Stomach smooth muscle (tissue), 2 donors: ENCODE data around the gene LMNB1.
"Not testable (repeated sequence)": the region's sequence is repeated elsewhere in the genome, so short reads cannot be mapped to it uniquely, and the experiment has no call there.

Source experiments
- H3K27ac ChIP-seq: one replicate; pipeline ENCODE4 v1.7.0; 2013; ENCODE audit warnings: mild to moderate bottlenecking, low read length, inconsistent platforms
- H3K27me3 ChIP-seq, 2 donors: one replicate each; pipeline ENCODE4 v1.7.0; 2013; ENCODE audit warnings: low read length in 2 of 2; ENCODE audit not compliant: insufficient read depth in 2 of 2, control insufficient read depth in 1 of 2
- H3K36me3 ChIP-seq, 2 donors: one replicate each; pipeline ENCODE4 v1.7.0; 2013; ENCODE audit warnings: low read length in 2 of 2; ENCODE audit not compliant: control insufficient read depth in 2 of 2, insufficient read depth in 2 of 2
- H3K4me1 ChIP-seq: one replicate; pipeline ENCODE4 v1.7.0; 2013; ENCODE audit warnings: low read length; ENCODE audit not compliant: control insufficient read depth, insufficient read depth
- H3K4me3 ChIP-seq, 2 donors: one replicate each; pipeline ENCODE4 v1.7.0; 2013; ENCODE audit warnings: low read length in 2 of 2
- H3K9ac ChIP-seq, 2 donors: one replicate each; pipeline ENCODE4 v1.7.0; 2013; ENCODE audit warnings: low read length in 2 of 2, mild to moderate bottlenecking in 1 of 2
- H3K9me3 ChIP-seq, 2 donors: one replicate each; pipeline ENCODE4 v1.7.0; 2013; ENCODE audit warnings: low read length in 2 of 2; ENCODE audit not compliant: control insufficient read depth in 2 of 2
- donor health status: healthy.
- donor health status: Pancreatic carcinoma.

LMNB1 gene

DNA sequence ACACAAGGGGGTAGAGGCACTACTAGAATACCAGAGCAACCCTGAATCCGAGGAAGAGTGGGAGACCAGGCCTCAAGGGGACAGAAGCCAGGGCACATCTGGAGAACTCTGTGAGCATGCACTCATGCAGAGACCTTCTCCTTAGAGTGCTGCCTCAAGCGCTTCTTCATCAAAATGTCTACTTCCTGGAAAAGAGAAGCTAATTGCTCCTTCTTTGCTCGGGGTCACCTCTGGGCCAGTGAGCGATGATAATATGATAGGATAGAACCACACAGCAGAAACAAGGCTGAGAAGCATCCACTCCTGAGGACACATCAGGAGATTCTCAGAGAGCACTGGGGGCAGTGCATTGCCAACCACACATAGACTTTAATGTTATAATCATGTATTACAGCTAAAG lies 23.7 kb upstream of the LMNB1 start:
- Histone ChIP-seq H3K27me3 (no peaks in the 10 kb centered on the region), H3K9me3 (no peaks in the 10 kb centered on the region)

DNA sequence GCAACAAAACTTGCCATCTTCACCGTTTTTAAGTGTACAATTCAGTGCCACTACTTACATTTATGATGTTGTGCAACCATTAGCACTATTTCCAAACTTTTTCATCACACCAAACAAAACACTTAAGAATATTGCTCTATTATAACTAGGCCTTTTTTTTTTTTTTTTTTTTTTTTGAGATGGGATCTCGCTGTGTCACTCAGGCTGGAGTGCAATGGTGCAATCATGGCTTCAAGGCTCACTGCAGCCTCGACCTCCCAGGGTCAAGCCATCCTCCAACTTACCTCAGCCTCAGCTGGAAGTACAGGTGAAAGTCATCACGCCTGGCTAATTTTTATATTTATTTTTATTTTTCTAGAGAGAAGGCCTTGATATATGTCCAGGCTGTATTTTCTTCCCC lies 22.3 kb upstream of the LMNB1 start:
- Histone ChIP-seq H3K27ac (no peak overlapping the region), H3K4me3 (no peak overlapping the region), H3K4me1 (no peaks in the 10 kb centered on the region), H3K27me3 (no peaks in the 10 kb centered on the region), H3K9ac (no peak overlapping the region), H3K36me3 (no peaks in the 10 kb centered on the region), H3K9me3 (no peaks in the 10 kb centered on the region)

More for the DNA sequence above, 23.7 kb upstream of the LMNB1 start:
- Histone ChIP-seq H3K9ac (no peak overlapping the region), H3K27ac (no peak overlapping the region), H3K4me3 (no peak overlapping the region), H3K36me3 (no peaks in the 10 kb centered on the region), H3K4me1 (no peaks in the 10 kb centered on the region)

GRCh38 chr5:126755593-126755992 lies 21.3 kb upstream of the LMNB1 start:
- Histone ChIP-seq H3K27me3 (no peaks in the 10 kb centered on the region), H3K36me3 (no peaks in the 10 kb centered on the region), H3K27ac (no peak overlapping the region), H3K4me3 (no peak overlapping the region), H3K9ac (no peak overlapping the region), H3K4me1 (no peaks in the 10 kb centered on the region), H3K9me3 (no peaks in the 10 kb centered on the region)

DNA sequence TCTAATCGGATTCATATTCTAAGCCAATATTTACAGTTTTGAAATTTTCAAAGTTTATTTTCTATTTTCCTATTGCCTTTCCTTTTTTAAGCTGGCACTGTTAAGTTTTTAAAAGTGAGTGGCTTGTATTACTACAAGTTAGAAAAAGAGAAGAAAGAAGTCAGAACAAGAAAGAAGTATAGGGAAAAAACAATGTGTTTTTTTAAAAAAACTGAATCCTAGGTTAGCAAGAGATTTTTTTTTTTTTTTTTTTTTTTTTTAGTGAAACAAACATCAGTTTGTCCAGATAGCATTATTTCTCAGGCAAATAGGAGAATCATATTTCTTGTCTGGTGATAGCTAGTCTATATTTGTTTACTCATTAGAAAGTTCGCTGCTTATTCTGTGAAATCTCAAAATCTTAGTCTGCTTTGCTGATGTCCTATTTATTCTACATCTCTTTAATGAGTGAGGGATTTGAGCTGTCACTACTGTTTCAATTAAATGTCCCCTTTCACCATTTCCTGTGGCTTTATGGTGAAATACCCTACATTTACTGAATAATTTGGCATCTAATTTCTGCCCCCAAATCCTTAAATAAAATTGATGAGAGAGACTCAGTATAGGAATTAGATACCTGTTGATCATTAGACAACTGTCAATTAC lies 19.1 kb upstream of the LMNB1 start:
- Histone ChIP-seq H3K4me3 (no peak overlapping the region), H3K27ac (no peak overlapping the region), H3K36me3 (no peaks in the 10 kb centered on the region), H3K9ac (no peak overlapping the region), H3K9me3 (no peaks in the 10 kb centered on the region), H3K27me3 (no peaks in the 10 kb centered on the region), H3K4me1 (no peaks in the 10 kb centered on the region)

- Histone ChIP-seq H3K9ac (no peak overlapping the region), H3K4me3 (no peak overlapping the region), H3K9me3 (no peaks in the 10 kb centered on the region), H3K4me1 (no peaks in the 10 kb centered on the region), H3K27ac (no peak overlapping the region), H3K36me3 (no peaks in the 10 kb centered on the region), H3K27me3 (no peaks in the 10 kb centered on the region)
Measured at GRCh38 chr5:126763371-126763770, 13.6 kb upstream of the LMNB1 start.

DNA sequence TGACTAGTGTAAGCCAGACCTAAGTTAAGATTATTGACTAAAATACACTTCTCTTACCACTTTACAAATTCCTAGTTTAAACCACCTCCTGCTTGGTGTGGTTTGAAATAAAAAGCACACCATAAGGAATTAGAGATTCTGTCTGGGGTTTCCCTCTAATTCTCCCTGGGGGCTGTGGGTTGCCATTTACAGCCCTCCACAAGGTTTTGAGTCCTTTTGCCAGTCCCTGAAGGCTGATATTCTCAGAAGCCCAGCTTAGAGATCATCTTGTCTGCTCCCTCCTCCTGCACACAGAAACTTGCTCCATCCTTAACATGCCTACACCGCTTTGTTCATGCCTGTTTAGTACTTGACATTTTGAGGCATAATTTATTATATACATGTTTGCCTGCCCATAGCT lies 7.2 kb upstream of the LMNB1 start:
- H3K27me3 ChIP-seq: no peaks in the 10 kb centered on the region
- H3K9me3 ChIP-seq: no peaks in the 10 kb centered on the region
- no peak overlapping the region for H3K27ac ChIP-seq
- H3K36me3 ChIP-seq: no peaks in the 10 kb centered on the region
- H3K4me3 ChIP-seq: no peak overlapping the region
- no peaks in the 10 kb centered on the region for H3K4me1 ChIP-seq
- H3K9ac ChIP-seq: no peak overlapping the region

DNA sequence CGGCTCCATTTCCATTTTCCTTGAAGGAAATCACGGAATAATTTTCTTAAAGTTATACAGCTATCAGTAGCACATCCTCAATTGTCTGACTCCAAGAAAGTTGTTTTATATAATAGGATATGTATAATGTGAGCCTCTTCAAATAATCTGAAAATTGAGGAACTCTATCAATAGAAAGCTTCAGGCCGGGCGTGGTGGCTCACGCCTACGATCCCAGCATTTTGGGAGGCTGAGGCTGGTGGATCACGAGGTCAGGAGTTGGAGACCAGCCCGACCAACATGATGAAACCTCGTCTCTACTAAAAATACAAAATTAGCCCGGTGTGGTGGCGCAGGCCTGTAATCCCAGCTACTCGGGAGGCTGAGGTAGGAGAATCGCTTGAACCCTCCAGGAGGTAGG lies 3.4 kb upstream of the LMNB1 start:
- not testable (repeated sequence) for H3K4me3 ChIP-seq, H3K36me3 ChIP-seq, H3K27ac ChIP-seq, H3K9me3 ChIP-seq, H3K9ac ChIP-seq, H3K27me3 ChIP-seq
- H3K4me1 ChIP-seq: peaks cover 11% of the 10 kb centered on the region

GRCh38 chr5:126774595-126774994 lies 2.3 kb upstream of the LMNB1 start:
- H3K27me3 ChIP-seq, H3K9ac ChIP-seq, H3K27ac ChIP-seq, H3K36me3 ChIP-seq, H3K9me3 ChIP-seq, H3K4me3 ChIP-seq: not testable (repeated sequence)
- H3K4me1 ChIP-seq: peaks cover 13% of the 10 kb centered on the region

DNA sequence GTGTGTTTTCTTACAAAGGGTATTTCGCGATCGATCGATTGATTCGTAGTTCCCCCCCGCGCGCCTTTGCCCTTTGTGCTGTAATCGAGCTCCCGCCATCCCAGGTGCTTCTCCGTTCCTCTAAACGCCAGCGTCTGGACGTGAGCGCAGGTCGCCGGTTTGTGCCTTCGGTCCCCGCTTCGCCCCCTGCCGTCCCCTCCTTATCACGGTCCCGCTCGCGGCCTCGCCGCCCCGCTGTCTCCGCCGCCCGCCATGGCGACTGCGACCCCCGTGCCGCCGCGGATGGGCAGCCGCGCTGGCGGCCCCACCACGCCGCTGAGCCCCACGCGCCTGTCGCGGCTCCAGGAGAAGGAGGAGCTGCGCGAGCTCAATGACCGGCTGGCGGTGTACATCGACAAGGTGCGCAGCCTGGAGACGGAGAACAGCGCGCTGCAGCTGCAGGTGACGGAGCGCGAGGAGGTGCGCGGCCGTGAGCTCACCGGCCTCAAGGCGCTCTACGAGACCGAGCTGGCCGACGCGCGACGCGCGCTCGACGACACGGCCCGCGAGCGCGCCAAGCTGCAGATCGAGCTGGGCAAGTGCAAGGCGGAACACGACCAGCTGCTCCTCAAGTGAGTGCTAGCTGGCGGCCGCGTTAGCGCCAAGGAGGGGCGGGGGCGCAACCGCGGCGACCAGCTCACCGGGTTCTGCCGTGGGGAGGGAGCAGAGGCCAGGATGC lies 480 bp downstream of the LMNB1 start:
- Histone ChIP-seq H3K36me3 (no peaks in the 10 kb centered on the region), H3K9ac (peak overlapping the region; percentile 42 to 66), H3K4me1 (peaks cover 13% of the 10 kb centered on the region), H3K4me3 (peak overlapping the region; percentile 87), H3K27ac (peak overlapping the region; percentile 31), H3K9me3 (no peaks in the 10 kb centered on the region), H3K27me3 (no peaks in the 10 kb centered on the region)

DNA sequence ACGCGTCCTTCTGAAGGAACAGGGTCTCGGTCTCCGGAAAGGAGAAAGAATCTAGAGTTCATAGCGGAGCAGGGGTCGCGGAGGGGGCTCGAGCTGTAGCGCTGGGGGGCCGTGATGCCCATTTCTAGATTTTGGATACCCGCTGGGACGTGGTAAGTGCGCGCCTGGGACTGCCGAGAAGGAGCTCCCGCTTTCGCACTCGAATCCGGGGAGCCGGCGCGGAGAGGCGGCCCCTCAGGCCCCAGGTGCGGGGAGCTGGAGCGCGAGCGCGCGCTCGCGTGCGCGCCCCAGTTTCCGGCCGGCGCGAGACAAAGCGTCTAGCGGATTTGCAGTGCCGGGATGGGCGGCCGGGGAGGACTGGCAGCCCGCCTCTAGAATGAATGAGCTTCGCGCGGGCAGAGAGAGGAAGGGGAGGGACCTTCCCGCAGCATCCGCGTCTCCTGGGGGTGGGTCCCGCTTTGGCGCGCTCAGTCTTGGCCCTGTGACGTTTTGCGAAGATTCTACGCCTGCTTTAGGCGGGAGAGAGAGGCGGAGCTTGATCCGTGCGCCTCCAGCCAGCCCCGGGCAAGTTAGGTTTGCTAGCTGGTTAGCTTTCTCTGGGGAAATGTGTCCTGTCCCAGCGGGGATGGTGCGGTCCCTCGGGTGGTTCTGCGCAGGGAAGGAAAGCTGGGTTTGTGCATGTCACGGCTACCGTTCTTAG lies 1.2 kb downstream of the LMNB1 start:
- peak overlapping the region; percentile 87 for H3K4me3 ChIP-seq
- peak overlapping the region; percentile 31 for H3K27ac ChIP-seq
- no peaks in the 10 kb centered on the region for H3K9me3 ChIP-seq
- peaks cover 13% of the 10 kb centered on the region for H3K4me1 ChIP-seq
- H3K27me3 ChIP-seq: no peaks in the 10 kb centered on the region
- peak overlapping the region; percentile 62 to 66 for H3K9ac ChIP-seq
- H3K36me3 ChIP-seq: no peaks in the 10 kb centered on the region
